Fibroblast of lung (primary cell): Measurements from ENCODE around the gene SPACA1. TPM values are rescaled to one million over a fixed set of nuclear protein-coding genes. Genes with fewer than 3 reads are reported as not detected.

ENCODE experiments used
- DNase-seq, 2 donors: peaks; one replicate each; pipeline versions ENCODE4 v3.0.0 to v3.0.0-alpha.2; 2010; ENCODE audit warnings: low read depth in 2 of 2
- H2AFZ ChIP-seq: 2 replicates; pipeline ENCODE4 v1.5.1; 2012; ENCODE audit warnings: low read length, control low read depth, inconsistent platforms
- H3K27ac ChIP-seq: 2 replicates; pipeline ENCODE4 v1.5.1; 2011; ENCODE audit warnings: low read length, control low read depth; ENCODE audit not compliant: insufficient read depth
- H3K27me3 ChIP-seq: 2 replicates; pipeline ENCODE4 v1.5.1; 2011; ENCODE audit warnings: mild to moderate bottlenecking, low read length; ENCODE audit not compliant: control insufficient read depth, insufficient read depth
- H3K36me3 ChIP-seq: 2 replicates; pipeline ENCODE4 v1.5.1; 2011; ENCODE audit warnings: low read length; ENCODE audit not compliant: control insufficient read depth, insufficient read depth
- H3K4me1 ChIP-seq: 2 replicates; pipeline ENCODE4 v1.5.1; 2011; ENCODE audit warnings: low read length; ENCODE audit not compliant: control insufficient read depth, insufficient read depth; ENCODE audit errors: extremely low read depth
- H3K4me2 ChIP-seq: 2 replicates; pipeline ENCODE4 v1.5.1; 2011; ENCODE audit warnings: low read length, control low read depth; ENCODE audit not compliant: insufficient read depth; ENCODE audit errors: extremely low read depth
- H3K4me3 ChIP-seq, 4 experiments: fragments of 200-600 bp in 1 of 4; sonication (generic) in 1 of 4; replicated peaks in 1 of 4; 2 replicates each; pipeline ENCODE4 v1.5.1; 2011 to 2016; ENCODE audit warnings: low read length in 4 of 4, low read depth in 3 of 4, mild to moderate bottlenecking in 3 of 4, control low read depth in 2 of 4, inconsistent platforms in 1 of 4, mixed read lengths in 1 of 4; ENCODE audit not compliant: insufficient read depth in 1 of 4; ENCODE audit errors: control extremely low read depth in 1 of 4
- H3K79me2 ChIP-seq: 2 replicates; pipeline ENCODE4 v1.5.1; 2012; ENCODE audit warnings: mild to moderate bottlenecking, low read length, inconsistent platforms; ENCODE audit not compliant: control insufficient read depth, insufficient read depth
- H3K9ac ChIP-seq: 2 replicates; pipeline ENCODE4 v1.5.1; 2011; ENCODE audit warnings: mild to moderate bottlenecking, low read length, control low read depth; ENCODE audit not compliant: insufficient read depth
- H3K9me3 ChIP-seq: 2 replicates; pipeline ENCODE4 v1.5.1; 2012; ENCODE audit warnings: low read depth, low read length; ENCODE audit not compliant: control insufficient read depth, insufficient read depth
- H4K20me1 ChIP-seq: 2 replicates; pipeline ENCODE4 v1.5.1; 2011; ENCODE audit warnings: low read length; ENCODE audit not compliant: control insufficient read depth, insufficient read depth; ENCODE audit errors: extremely low read depth
- EZH2 ChIP-seq: IDR thresholded peaks from 2 replicates; pipeline ENCODE4 v1.5.1; 2012; ENCODE audit warnings: low read length, control low read depth, mild to moderate bottlenecking; ENCODE audit errors: missing control alignments
- polyA plus RNA-seq, 2 donors: library from polyadenylated mRNA; depleted of rRNA in 1 of 2; stranded (reverse) in 1 of 2; unstranded in 1 of 2; fragments of >200 nt; gene quantifications; 2 replicates each; pipeline ENCODE4 v1.2.1, GENCODE V29; 2011 to 2012; ENCODE audit warnings: missing spikeins in 1 of 2
- total RNA-seq: library from RNA; depleted of rRNA; stranded (reverse); fragments of >200 nt; gene quantifications from 2 replicates; pipeline ENCODE4 v1.2.1, GENCODE V29; 2014
- TF ChIP-seq, protein P1 (sequence below), 2 donors: IDR thresholded peaks in 1 of 2; conservative IDR thresholded peaks in 1 of 2; 1 replicate in 1 of 2; 2 replicates in 1 of 2; pipeline ENCODE4 v1.5.1; 2011 to 2012; ENCODE audit warnings: low read length in 2 of 2, control low read depth in 1 of 2, inconsistent platforms in 1 of 2, low read depth in 1 of 2, mild to moderate bottlenecking in 1 of 2

Gene SPACA1
- total and polyA plus RNA-seq, 2 donors (not counting 1 experiment from before 2014, with no cell fraction given), result not detected

DNA sequence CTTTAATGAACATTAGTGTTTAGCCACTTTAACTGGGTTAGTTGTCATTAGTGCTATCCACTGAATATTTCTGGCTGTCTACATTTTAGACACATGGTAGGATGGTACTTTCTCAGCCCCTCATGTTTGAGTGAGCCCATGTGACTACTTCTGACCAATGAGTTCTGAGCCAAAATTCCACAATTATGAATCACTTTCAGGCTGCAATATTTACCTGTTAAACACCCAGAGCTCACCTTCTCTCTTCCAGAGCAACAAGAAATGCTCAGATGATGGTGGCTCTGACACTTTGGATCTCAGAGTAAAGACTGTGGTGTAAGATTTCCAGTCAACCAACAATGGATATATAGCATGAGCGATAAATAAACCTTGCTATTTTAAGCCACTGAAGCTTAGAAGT lies 24.8 kb downstream of the SPACA1 start:
- no peak for DNase-seq
- no peak overlapping the region for H3K4me2 ChIP-seq
- no peak overlapping the region for H3K27ac ChIP-seq
- no peaks in the 10 kb centered on the region for H3K4me1 ChIP-seq
- H4K20me1 ChIP-seq, result no peaks in the 10 kb centered on the region
- H3K79me2 ChIP-seq, result no peaks in the 10 kb centered on the region
- no peaks in the 10 kb centered on the region for H3K9me3 ChIP-seq
- H2AFZ ChIP-seq, result no peak overlapping the region
- no peaks in the 10 kb centered on the region for H3K27me3 ChIP-seq
- no peak for TF ChIP-seq EZH2
- TF ChIP-seq, protein P1, sequence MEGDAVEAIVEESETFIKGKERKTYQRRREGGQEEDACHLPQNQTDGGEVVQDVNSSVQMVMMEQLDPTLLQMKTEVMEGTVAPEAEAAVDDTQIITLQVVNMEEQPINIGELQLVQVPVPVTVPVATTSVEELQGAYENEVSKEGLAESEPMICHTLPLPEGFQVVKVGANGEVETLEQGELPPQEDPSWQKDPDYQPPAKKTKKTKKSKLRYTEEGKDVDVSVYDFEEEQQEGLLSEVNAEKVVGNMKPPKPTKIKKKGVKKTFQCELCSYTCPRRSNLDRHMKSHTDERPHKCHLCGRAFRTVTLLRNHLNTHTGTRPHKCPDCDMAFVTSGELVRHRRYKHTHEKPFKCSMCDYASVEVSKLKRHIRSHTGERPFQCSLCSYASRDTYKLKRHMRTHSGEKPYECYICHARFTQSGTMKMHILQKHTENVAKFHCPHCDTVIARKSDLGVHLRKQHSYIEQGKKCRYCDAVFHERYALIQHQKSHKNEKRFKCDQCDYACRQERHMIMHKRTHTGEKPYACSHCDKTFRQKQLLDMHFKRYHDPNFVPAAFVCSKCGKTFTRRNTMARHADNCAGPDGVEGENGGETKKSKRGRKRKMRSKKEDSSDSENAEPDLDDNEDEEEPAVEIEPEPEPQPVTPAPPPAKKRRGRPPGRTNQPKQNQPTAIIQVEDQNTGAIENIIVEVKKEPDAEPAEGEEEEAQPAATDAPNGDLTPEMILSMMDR (conservative IDR thresholded peaks at IDR 0.05 in 1 of 2, IDR thresholded peaks at IDR 0.05 in 1 of 2; ENCODE audit: low read depth in 1 of 2, low read length in 2 of 2), result no peak
- no peak overlapping the region for H3K4me3 ChIP-seq
- H3K36me3 ChIP-seq, result no peaks in the 10 kb centered on the region
- H3K9ac ChIP-seq, result no peak overlapping the region

DNA sequence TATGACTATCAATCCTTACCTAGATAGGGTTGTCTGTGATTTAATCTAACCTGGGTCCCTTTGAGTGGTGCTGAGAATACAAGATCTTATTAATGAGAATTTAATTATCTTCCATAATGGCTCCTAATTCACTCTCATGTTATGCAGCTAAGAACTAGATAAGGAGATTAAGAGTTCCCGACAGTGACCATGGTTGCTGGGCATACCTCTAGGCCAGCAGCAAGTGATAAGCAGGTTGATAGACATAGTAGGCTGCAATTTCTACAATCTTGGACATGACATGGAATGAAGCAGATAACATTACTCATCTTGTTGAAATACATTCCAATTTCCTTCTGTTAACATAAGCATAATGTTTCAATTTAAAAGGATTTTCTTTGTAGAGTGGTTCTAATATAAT lies 27.1 kb downstream of the SPACA1 start:
- H3K4me2 ChIP-seq, result no peak overlapping the region
- no peaks in the 10 kb centered on the region for H3K36me3 ChIP-seq
- DNase-seq, result no peak
- no peak overlapping the region for H3K9ac ChIP-seq
- no peaks in the 10 kb centered on the region for H3K9me3 ChIP-seq
- H3K27ac ChIP-seq, result no peak overlapping the region
- H4K20me1 ChIP-seq, result no peaks in the 10 kb centered on the region
- no peak overlapping the region for H2AFZ ChIP-seq
- H3K79me2 ChIP-seq, result no peaks in the 10 kb centered on the region
- no peak overlapping the region for H3K4me3 ChIP-seq
- H3K27me3 ChIP-seq, result no peaks in the 10 kb centered on the region
- no peaks in the 10 kb centered on the region for H3K4me1 ChIP-seq
- TF ChIP-seq, protein P1 (conservative IDR thresholded peaks at IDR 0.05 in 1 of 2, IDR thresholded peaks at IDR 0.05 in 1 of 2; ENCODE audit: low read depth in 1 of 2, low read length in 2 of 2), result no peak
- TF ChIP-seq EZH2, result no peak

DNA sequence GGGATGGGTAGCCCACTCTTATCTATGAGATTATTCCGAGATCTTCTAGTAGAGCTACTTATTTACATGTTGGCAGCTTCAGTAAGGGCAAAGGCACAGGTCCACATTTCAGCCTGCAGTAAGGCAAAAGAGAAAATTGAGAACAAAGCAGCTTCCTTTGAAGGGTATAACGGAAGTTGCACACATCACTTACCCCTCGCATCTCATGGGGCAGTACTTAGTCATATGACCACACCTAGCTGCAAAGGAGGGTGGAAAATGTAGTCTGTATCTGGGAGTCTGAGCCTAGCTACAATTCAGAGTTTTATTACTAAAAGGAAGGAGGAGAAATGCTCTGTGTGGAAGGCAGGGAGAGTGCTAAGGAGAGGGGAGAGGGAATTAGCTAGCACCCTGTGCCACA lies 29.7 kb downstream of the SPACA1 start:
- Histone ChIP-seq H3K79me2 (no peaks in the 10 kb centered on the region), H3K27me3 (no peaks in the 10 kb centered on the region), H3K4me1 (no peaks in the 10 kb centered on the region), H2AFZ (no peak overlapping the region), H3K9ac (no peak overlapping the region), H3K4me3 (no peak overlapping the region), H3K4me2 (no peak overlapping the region), H3K27ac (no peak overlapping the region), H4K20me1 (no peaks in the 10 kb centered on the region), H3K9me3 (no peaks in the 10 kb centered on the region), H3K36me3 (no peaks in the 10 kb centered on the region)
- TF ChIP-seq, protein P1 (conservative IDR thresholded peaks at IDR 0.05 in 1 of 2, IDR thresholded peaks at IDR 0.05 in 1 of 2; ENCODE audit: low read depth in 1 of 2, low read length in 2 of 2), result no peak
- no peak for TF ChIP-seq EZH2
- no peak for DNase-seq
